ENCODE data around the gene UBE2V1.
"Not testable (repeated sequence)": the region's sequence is repeated elsewhere in the genome, so short reads cannot be mapped to it uniquely, and the experiment has no call there.

UBE2V1 gene

GRCh38 chr20:50137702-50138101 lies 24.8 kb upstream of the UBE2V1 start:
- DNase-seq: not testable (repeated sequence)

GRCh38 chr20:50136822-50137599 lies 24.1 kb upstream of the UBE2V1 start:
- DNase-seq: peak; percentile 74

DNA sequence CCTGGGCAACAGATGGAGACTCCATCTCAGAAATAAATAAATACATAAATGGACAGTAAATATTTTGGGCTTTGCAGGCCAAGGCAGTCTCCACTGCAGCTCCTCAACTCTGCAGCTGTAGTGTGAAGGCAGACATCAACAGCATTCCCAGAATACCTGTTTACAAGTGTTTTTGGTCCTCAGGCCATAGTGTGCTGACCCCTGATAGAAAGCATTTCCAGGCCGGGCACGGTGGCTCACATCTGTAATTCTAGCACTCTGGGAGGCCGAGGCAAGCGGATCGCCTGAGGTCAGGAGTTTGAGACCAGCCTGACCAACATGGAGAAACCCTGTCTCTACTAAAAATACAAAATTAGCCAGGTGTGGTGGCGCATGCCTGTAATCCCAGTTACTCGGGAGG lies 22.2 kb upstream of the UBE2V1 start:
- not testable (repeated sequence) for DNase-seq

DNA sequence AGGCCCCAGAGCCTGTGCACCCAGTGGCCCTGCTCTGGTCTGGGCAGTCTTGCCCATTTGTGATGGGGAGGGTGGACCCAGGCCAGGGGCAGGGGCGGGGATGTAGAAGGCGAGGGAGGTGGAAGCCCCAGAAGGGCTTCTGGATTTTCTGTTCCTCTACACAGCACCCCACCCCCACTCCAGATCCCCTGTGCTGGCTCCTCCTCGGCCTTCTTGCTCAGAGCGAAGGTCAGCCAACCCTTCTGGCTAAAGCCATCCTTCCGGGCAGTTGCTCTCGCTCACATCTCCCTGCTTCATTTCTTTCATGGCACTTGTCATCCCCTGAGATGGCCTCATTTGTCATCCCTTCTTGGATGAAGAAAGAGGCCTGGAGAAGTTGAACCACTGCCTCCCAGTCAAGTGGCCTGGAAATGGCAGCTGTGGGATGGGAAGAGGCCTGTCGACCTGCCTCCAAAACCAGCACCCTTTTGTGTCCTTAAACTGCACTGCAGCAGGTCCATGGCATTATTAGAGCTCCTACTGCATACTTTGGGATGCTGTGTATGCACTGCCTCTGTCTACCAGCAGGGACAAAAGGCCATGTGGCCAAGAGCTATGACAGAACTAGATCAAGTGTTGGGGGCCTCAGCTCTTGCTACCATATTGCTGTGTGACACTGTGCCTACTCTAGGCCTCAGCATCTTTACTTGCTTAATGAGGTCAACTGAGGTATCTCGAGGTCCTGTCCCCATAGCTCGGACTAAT lies 20.7 kb upstream of the UBE2V1 start:
- DNase-seq: no peak

GRCh38 chr20:50133041-50133440 lies 20.1 kb upstream of the UBE2V1 start:
- DNase-seq: no peak

- DNase-seq: peak; percentile 69
Observed at GRCh38 chr20:50130995-50131394, 18.0 kb upstream of the UBE2V1 start.

GRCh38 chr20:50130356-50130723 lies 17.4 kb upstream of the UBE2V1 start:
- DNase-seq: peak; percentile 54

DNA sequence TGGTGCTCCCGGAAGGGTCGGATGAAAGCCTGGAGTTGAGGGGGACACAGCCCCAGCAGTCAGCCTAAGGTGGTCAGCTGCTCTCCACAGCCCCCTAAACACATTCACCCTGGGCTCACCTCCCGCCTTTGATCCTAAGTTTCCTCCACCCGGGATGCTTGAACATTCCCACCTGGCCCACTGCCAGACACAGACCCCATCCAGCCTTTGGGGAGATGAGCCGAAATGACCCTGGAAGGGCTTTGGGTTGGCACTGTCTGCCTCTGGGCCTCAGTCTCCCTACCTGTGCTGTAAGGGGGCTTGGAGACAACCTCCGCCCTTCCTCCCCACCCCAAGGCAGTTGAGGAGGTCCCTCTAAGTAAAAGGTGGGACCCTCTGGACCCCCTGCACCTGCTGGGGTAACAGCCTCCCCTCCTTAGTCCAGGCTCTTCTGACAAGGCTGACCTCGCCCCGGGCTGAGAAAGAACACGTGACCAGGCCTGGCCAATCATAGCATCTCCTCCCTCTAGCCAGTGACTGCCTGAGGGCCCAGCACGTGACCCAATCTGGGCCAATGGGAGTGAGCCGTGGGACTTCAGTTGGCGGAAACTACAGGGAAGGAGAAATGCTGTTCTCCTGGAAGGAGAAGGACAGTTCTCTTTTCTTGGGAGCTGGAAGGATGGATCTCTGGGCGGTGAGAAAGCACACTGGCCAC lies 16.9 kb upstream of the UBE2V1 start:
- DNase-seq: peak; percentile 53

GRCh38 chr20:50128520-50128905 lies 15.6 kb upstream of the UBE2V1 start:
- no peak for DNase-seq

DNA sequence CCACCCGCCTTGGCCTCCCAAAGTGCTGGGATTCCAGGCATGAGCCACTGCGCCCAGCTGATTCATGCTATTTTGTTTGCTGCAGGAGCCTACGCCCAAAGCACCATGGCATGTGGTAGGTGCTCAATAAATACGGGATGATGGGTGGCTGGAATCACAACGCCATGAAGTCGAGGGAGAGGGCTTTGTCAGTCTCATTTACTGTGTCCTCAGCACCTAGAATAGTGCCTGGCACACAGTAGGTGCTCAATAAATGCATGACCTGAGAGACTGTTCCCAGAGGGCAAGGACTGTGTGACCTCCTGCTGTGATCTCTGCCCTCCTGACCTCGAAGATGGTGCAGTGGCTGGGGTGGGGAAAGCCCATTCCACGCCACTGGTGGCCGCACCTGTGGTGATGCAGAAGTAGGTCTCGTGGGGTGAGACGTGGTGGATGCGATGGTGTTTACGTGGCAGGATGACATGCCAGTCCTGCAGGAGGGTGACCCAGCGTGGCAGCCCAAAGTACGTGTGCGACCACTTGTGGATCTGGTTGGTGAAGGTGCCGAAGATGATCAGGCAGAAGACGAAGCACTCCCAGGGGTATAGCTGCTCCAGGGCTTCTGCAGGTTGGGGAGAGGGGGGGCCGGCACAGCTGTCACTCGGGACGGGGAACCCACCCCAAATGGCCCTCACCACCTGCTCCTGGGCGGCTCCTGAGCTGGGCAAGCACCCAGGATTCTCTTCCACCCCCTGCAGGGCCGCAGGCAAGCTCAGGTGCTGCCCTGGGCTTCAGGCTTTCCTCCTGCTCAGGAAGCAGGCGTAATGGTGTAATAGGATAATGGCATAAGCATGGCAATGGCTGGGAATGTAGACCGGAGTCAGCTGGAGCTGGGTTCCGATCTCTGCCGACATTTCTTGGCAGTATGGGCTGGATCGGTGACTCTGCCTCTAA lies 14.9 kb upstream of the UBE2V1 start:
- no peak for DNase-seq

DNA sequence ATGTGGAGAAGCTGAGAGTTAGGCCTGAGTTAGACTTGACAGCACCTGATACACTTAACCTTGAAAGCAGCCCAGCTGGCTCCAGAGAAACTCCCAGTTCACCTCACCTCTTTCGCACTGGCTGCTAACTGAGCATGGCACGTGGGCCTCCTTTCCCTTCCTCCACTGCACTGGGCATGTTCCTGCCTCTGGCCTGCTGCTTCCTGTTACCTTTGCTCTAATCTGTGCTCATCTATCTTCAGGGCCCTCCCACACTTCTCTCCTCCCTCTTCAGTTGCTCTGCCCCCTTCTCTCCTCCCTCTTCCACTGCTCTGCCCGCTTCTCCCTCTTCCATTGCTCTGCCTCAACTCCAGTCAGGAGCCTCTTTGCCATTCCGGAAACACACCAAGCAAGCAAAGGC lies 13.7 kb upstream of the UBE2V1 start:
- DNase-seq: no peak

DNA sequence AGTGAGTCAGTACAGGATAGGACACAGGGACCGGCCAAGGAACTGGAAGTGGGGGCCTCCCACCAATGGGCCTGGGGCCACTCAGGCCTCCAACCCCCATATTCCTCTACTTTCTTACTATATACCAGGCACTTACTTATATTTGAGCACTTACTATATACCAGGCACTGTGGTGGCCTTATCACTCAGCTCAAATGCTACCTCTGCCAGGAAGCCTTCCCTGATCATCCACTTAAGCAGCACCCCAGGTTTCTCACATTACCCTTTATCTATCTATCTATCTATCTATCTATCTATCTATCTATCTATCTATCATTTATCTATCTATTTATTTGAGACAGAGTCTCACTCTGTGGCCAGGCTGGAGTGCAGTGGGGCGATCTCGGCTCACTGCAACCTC lies 12.3 kb upstream of the UBE2V1 start:
- no peak for DNase-seq

DNA sequence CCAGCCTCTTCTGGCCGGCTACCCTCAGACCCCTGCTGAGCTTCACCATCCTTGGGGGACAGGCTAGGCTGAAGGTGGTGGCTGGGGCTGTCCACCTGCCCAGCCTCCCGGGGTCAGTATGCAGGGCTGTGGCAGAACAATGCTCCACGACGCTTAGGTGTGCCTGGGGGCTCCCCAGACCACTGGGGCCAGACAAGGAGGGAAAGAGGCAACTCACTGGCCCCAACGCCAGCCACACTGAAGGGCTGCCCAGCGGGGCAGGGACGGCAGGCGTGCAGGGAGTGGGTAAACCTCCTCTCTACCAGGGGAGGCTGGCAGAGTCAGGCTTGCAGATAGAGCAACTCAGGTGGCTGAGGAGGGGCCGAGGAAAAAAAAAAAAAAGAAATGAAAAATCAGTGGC lies 11.5 kb upstream of the UBE2V1 start:
- DNase-seq: no peak

DNA sequence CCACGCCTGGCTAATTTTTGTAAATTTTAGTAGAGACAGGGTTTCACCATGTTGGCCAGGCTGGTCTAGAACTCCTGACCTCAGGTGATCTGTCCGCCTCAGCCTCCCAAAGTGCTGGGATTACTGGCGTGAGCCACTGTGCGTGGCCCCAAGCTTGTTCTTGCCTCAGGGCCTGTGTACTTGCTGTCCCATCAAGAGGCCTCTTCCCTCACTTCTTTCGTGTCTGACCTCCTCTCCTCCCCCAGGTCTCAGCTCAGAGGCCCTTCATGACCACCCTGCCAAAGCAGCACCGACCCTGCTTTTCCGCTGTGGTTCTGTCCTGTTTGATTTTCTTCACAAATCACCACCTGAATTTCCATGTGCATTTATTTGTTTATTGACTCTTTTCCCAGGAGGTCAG lies 10.5 kb upstream of the UBE2V1 start:
- no peak for DNase-seq

DNA sequence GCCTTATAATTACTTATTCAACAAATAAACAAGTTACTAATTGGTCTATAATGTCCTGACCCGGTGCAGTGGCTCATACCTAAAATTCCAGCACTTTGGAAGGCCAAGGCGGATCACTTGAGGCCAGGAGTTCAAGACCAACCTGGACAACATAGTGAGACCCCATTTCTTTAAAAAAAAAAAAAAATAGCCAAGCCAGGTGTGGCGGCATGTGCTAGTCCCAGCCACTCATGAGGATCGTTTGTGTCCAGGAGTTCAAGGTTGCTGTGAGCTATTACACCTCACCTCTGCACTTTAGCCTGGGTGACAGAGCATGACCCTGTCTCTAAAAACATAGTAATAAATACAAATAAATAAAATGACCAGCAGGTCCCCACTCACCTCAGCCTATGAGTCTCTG lies 9.8 kb upstream of the UBE2V1 start:
- no peak for DNase-seq

DNA sequence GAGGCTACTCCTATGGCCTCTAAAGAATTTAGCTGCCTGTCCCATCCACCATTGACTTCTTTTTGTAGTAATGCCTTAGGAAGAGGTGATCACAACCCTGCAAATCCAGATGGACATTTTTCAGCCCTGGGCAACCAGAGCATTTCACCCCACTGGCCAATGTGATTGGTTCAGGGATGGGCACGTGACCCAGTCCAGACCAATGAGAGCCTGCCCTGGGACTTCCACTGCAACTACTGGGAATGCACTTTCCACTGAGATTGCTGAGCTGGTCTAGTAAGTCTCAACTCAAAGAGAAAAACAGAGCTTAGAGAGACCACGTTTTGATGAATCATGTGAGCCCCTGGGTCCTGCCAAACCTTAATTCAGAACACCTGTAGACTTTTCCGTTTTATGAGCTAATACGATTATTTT lies 8.9 kb upstream of the UBE2V1 start:
- DNase-seq: peak; percentile 49

GRCh38 chr20:50120935-50121693 lies 8.2 kb upstream of the UBE2V1 start:
- DNase-seq: peak; percentile 56

- no peak for DNase-seq
Observed at GRCh38 chr20:50118203-50118602, 5.3 kb upstream of the UBE2V1 start.

DNA sequence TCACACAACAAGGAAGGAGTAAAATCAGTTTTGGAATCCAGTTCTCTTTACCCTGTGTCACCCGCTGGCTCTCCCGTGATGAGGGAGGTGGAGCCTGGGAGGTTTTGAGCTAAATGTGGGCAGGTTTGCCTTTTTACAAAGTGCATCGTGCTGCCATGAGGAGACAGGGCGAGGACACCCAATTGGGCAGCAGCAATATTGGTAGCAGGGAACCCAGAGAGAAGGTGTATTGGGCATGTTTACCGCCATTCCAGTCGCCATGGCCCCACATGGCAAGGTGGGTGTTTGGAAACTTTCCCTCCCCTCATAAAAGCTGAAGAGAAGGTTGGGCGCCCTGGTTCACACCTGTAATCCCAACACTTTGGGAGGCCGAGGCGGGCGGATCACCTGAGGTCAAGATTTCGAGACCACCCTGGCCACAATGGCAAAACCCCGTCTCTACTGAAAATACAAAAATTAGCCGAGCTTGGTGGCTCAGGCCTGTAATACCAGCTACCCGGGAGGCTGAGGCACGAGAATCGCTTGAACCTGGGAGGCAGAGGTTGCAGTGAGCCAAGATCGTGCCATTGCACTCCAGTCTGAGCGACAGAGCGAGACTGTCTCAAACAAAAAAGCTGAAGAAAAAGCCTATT lies 3.5 kb upstream of the UBE2V1 start:
- DNase-seq: no peak

DNA sequence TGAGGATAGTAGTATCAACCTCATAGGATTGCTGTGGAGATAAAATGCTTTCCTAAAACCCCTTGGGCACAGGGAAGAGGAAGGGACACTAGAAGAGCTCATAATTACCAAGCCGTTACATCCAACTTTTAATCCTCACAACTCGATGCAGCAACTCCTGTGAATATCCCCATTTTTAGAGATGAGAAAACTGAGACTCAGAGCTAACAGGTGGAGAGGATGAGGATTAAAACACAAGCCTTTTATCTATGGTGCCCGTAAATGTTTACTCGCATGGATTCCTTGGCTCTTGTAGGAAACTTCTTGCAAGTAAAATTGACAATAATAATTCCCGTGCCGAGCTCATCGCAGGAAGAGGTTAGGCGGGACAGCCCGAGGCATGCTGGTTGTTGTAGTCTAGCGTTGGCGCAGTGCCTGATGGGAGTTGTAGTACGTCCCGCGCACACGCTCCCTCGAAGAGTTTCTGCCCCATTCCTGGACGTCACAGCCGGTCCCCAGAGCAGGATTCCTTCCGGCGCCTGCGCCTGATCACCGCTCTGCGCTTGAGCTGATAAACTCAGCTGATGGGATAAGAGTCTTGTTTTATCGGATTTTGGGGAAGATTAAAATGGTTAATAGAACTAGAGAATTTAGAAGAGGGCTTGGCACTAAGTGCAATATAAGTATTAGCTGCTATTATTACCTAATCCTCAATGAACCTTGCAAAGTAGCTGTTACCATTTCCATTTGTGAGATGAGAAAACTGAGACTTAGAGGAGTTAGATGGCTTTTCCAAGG lies 2.8 kb upstream of the UBE2V1 start:
- peak; percentile 96 for DNase-seq
